GM18520 (cell line): Measurements from ENCODE around the gene ITPK1.
A peak's percentile ranks its signal among the peaks of the same experiment; 100 is the strongest.
"Not testable (repeated sequence)": the region's sequence is repeated elsewhere in the genome, so short reads cannot be mapped to it uniquely, and the experiment has no call there.

Source experiments
- ATAC-seq: cut with Tn5 transposase; IDR thresholded peaks from one replicate; pipeline ENCODE4 v1.9.1; 2021; ENCODE audit not compliant: unreplicated experiment

The ITPK1 gene

DNA sequence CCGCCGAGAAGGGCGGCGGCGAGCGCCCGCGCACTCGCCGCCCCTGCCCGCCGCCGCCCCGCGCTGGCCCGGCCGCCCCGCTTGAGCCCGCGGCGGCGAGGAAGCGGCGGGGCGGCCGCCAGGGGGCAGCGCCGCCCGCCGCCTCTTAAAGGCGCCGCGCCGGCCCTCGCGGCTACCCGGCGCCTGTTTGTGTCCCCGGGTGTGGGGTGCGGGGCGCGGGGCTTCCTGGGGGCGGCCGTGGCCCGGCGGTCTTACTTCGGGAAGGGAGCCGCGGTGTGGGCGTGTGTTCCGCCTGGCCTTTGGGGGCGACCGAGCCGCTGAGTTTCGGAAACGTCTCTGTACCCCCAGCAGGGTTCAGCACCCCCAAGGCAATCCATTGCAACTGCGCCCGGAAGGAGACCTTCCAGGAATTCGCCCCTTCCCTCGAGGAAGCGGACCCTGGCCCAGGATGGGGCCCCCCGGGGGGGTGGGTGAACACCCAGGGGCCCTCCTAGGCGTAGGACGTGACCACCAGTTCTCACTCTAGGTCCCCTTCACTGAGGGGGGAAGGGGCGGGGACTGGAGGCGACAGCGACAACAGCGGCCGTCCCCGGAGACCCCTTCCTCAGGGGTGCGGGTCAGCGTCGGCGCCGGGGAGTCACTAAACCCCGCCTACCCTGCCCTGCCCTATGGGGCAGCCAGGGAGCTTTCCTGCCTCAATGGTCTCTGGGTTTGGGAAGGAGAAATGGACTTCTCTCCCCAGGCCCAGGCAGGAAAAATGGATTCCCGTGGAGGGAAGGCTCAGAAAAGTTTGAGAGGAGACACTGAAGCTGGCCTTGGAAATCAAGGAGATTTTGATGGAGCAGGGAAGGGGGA is at the start of gene ITPK1:
ITPK1 (minus strand) TSS at position 105 of the 855 bp plus-strand sequence. CDS start 762 bp downstream, outside the sequence.
- ATAC-seq = peak; percentile 26

DNA sequence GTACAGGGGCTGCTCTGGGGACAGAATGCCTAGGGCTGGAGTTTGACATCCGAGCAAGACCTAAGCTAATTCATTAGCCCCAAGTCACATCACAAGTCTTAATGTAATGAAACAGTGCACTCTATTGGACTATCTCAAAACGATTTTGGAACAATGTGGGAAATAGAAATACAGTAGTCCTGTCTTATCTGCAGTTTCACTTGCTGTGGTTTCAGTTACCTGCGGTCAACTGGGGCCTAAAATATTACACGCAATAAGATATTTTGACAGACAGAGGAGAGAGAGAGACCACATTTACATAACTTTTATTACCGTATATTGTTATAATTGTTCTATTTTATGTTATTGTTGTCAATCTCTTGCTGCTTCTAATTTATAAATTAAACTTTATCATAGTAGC is 47.8 kb upstream of the ITPK1 start:
- ATAC-seq = no peak

DNA sequence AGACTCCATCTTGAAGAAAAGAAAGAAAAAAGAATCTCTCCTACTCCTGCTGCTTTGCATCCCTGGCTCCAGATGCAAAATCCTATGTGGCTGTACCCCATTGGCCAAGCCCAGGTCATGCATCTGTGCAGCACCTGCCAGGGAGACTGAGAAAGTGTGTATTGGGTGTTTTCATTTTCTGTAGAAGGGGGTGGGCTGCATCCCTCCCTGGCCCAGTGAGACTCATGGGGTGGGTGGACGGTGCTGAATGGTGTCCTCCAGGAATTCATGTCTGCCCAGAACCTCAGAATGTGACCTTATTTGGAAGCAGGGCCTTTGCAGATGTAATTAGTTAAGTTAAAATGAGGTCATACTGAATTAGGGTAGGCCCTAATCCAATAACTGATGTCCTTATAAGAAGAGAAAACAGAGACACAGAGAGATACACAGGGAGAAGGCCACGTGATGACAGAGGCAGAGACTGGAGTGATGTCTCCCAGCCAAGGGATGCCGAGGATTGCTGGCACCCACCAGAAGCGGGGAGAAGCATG is 45.8 kb upstream of the ITPK1 start:
- ATAC-seq = no peak

DNA sequence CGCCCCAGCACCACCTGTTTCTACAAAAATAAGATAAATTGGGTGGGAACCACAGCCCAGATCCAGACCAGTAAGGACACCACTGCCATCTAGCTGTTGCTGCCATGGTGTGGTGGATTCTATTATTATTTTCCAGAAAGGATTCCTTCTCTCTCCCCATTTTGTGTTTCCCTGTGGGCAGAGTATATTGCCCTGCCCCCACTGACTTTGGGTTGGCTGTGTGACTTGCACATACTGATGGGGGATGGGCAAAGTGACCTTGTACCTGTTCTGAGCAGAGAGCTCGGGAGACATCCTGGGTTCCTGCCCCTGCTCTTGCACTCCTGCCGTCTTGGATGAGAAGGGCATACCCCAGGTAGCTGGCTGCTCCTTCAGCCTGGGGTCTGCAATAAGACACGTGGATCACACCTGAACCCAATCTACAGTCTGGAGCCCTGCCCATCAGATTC is 44.7 kb upstream of the ITPK1 start:
- no peak for ATAC-seq

DNA sequence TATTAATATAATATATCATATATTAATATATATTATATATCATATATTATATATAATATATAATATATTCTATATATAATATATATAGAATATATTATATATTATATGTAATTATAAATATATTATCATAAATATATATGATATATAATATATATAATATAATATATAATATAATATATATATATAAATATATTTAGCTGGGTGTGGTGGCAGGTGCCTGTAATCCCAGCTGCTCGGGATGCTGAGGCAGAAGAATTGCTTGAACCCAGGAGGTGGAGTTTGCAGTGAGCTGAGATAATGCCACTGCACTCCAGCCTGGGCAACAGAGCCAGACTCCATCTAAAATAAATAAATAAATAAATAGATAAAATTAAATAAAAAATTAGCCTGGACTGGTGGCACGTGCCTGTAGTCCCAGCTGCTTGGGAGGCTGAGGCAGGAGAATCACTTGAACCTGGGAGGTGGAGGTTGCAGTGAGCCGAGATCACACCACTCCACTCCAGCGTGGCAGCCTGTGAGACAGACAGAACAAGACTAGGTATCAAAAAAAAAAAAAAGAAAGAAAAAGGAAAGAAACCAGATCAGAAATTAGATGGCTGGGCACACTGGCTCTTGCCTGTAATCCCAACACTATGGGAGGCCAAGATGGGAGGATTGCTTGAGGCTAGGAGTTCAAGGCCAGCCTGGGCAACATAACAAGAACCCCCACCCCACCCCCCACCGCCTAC is 44.1 kb upstream of the ITPK1 start:
- not testable (repeated sequence) for ATAC-seq

DNA sequence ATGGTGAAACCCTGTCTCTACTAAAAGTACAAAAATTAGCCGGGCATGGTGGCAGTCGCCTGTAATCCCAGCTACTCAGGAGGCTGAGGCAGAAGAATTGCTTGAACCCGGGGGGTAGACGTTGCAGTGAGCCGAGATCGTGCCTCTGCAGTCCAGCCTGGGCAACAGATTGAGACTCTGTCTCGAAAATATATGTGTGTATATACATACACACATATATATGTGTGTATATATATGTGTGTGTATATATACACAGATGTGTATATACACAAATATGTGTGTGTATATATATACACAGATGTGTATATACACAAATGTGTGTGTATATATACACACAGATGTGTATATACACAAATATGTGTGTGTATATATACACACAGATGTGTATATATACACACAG is 42.6 kb upstream of the ITPK1 start:
- not testable (repeated sequence) for ATAC-seq

DNA sequence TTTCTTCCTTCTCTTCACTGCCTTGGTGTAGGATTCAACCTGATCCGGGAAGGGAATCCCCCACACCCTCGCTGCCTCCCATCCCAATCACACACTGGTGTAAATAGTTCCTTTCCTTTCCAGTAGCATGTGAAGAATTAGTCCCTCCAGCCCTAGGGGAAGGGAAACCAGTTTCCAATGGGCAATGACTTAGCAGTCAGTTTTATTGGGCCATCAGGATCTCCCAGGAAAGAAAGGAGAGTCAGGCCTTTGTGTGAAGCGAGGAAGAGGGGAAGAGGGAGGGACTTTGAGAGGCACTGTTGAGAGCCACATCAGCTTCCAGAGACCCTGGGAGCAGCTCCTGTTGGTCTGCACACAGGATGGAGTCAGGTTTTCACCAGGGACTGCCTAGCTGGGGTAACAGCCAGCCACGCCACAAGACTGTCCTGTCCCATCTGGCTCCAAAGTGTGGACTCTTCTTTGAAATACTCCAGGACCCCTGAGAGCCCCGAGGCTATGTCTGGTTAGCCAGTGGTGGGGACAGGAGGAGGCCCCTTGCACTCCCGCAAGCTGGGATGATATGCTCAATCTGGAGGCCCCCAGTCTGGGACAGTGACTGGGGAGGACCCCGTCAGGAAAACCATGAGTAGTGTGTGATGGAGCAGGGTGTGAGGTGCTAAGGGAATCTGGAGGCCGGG is 41.1 kb upstream of the ITPK1 start:
- no peak for ATAC-seq

DNA sequence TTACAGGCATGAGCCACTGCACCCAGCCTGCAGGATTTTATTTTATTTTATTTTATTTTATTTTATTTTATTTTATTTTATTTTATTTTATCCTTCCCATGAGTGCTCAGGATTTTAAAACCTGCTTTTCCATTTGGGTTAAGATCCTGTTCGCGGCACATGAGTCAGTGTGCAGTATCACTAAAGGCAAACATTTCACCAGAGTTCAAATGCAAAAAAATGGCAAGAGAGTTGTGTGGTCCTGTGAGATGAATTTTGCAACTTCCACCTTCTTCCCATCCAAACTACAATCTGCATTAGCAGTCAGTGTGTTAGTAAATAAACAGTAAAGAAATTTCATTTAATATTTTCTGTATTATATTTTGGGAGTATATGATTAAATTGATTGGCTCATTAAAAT is 39.9 kb upstream of the ITPK1 start:
- ATAC-seq = no peak

DNA sequence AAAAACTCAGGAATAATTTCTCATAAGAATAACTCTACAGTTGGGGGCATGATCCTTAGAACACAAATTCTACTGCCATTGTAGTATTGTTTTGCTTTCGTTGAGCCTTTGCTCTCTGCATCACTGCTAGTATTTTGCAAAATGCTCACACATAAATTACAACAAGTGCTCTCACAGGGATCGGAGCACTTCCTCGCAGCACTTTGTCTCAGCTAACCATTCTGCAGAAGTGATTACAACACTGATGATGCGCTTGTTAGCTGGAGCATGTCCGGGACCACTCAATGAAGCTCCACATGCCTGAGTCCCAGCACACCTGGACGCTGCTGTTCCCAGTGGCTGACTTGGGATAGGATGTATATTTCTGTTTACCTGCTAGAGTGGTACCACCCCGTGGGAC is 37.4 kb upstream of the ITPK1 start:
- ATAC-seq = no peak

DNA sequence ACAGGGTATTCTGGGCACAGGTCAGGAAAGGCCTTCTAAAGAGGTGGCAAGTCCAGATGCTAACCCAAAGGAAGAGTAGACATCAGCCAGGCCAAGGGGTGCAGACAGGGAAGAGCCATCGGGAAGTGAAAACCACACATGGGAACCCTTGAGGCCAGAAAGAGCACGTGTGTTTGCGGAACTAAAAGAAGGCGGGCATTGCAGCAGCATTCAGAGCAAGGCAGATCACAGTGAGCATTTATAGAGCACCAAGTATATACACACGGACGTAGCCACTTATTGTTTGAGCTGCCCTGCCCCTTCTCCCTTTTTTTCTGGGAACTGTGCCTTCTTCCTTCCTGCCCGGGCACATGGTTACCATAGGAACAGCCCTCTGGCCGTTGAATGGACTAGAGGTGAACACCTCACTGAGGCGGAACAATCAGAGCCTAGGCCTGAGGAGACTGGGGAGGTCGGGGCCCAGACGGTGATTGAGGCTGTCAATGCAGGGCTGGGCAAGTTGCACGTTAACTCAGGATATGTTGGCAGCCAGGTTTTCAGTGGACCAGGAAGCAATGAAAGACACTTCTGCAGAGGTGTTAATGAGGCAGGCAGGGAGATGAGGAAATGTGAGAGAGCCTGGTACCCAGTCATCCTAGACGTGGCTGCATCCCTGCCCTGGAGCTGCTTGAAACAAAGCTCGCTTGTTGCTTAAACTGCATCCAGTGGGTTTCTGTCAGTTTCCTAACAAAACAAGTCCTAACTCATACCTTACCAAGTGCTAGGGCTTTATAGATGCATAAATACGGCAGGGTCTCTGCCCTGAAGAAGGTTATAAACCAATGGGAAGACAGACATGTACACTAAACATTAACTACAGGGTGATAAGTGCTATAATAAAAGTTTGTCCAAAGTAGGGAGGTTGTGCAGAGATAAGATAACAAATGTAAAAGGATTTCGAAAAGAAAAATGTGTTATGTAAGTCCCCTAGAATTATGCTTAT is 34.8 kb upstream of the ITPK1 start:
- ATAC-seq = no peak

DNA sequence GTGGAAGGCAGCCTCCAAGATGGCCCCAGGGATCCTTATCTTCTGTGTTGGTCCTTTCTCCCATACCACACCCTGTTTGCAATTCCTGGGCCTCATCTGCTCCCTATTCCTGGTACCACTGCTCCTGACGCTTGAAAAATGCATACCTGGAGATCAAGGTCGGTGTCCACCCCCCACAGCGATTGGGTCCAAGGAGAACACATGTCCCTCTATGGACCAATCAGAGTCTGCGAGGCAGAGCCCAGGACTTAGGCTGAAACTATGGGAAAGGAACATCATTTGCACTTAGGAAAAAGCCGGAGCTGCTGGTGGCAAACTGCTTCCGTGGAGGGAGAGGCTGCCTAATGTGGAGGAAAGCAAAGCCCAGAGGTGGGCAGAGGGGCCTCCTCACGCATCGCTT is 33.3 kb upstream of the ITPK1 start:
- no peak for ATAC-seq

DNA sequence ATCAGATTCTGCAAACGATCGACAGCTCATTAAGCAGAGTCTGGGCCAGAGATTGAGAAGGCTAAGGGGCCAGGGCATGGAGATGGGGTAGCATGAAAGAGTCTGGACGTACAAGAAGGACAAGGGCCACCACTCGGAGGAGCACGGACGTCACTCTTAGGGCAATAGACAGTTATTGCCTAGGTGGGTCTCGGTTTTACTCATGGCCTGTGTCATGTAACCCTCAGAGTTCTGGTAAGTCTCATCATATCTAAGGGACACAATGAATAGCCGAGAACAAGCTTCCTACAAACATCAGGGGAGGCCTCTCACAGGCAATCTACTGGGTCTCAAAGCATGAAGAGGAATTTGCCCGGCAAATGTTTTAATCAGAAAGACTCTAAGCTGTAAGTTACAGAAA is 30.4 kb upstream of the ITPK1 start:
- ATAC-seq = peak; percentile 72

DNA sequence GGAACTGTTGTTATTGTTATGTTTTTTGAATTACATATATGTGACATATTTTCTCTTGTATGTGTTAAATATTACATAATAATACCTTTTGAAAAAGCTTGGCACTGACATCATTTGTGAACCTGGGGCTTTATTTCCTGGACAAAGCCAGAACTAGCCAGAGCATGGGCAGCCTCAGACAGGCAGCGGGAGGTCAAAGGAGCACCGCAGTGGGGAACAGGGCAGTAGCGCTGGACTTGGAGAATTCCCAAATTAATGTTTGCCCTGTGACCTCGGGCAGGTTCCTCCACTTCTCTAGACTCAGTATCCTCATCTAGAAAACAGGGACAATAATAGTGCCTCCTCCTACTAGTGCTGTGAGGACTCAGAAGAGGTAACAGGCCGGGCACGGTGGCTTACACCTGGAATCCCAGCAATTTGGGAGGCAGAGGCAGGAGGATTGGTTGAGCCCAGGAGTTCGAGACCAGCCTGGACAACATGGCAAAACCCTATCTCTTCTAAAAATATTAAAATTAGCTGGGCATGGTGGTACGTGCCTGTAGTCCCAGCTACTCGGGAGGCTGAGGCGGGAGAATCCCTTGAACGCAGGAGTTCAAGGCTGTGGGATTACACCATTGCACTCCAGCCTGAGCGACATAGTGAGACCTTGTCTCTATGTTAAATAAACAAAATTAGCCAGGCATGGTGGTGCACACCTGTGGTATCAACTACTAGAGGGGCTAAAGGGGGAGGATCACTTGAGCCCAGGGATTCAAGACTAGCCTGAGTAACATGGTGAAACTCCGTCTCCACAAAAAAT is 27.3 kb upstream of the ITPK1 start:
- no peak for ATAC-seq

DNA sequence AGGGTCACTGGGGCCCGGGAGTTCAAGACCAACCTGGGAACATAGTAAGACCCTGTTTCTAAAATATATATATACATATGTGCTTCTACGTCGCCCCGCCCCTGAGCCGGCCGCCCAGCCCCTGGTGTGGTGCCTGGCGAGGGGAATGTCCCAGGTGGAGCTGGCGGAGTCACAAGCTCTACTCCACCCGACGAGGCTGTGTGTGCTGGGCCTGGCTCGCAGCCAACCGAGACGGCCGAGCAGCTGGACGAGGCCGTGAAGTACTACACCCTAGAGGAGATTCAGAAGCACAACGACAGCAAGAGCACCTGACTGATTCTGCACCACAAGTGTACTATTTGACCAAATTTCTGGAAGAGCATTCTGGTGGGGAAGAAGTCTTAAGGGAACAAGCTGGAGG is 22.1 kb upstream of the ITPK1 start:
- no peak for ATAC-seq

DNA sequence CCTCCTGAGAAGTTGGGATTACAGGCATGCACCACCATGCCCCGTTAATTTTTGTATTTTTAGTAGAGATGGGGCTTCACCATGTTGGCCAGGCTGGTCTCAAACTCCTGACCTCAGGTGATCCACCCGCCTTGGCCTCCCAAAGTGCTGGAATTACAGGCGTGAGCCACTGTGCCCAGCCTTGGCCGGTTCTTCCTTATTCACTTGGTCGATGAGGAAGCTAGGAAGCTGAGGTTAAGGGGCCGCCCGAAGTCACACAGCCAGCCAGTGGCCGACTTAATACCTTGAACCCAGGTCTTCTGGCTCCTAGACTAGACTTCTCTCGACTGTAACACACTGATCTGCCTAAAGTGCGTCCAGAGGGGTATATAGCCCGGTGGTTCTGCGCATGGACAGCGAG is 20.8 kb upstream of the ITPK1 start:
- not testable (repeated sequence) for ATAC-seq

DNA sequence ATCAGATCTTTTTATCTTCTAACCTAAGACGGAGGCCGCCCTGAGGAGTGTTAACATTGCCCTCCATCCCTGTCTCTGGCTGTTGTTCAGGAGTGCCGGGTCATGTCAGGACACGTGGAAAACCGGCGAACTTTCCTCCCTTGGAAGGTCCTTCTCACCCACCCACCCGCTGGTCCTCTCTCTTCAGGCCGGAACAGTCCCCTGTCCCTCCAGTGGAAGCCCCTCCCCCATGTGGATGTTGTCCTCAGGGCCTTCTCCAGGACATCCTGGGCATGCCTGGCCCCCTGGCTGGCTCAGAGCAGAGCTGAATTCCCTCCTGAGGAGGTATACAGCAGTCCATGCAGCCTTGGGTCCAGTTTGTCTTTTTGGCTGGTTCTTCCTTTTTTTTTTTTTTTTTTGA is 20.3 kb upstream of the ITPK1 start:
- no peak for ATAC-seq

DNA sequence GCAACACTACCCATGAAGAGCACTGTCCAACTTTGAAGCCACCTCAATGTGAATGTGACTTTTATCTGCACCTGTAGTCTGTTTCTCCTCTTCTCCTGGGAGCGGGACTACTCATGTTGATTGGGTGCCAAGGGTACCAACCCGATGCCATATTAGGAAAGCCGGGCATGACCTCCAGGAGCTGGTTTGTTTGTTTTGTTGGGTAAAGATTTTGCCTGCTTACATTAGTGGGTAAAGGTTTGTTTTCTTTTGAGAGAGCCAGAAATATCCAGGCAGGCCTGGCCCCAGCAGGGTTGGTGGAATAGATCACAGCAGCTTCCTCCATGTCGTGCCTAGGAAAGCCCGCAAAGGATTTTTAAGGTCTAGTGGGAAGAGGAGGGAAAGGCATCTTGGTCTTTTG is 19.7 kb upstream of the ITPK1 start:
- ATAC-seq = no peak

DNA sequence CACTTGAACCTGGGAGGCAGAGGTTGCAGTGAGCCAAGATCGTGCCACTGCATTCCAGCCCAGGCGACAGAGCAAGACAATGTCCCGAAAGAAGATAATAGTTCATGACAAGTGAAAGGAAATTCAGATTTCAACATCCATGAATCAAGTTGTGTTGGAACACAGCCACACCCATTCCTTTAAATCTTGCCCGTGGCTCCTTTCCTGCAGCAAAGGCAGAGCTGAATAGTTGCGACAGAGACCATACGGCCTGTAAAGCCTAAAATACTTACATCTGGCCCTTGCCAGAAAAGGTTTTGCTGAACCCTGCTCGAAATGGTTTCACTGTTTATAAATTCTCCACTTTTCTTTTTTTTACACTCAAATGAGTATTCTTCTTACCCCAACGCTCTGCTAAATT is 17.7 kb upstream of the ITPK1 start:
- no peak for ATAC-seq

DNA sequence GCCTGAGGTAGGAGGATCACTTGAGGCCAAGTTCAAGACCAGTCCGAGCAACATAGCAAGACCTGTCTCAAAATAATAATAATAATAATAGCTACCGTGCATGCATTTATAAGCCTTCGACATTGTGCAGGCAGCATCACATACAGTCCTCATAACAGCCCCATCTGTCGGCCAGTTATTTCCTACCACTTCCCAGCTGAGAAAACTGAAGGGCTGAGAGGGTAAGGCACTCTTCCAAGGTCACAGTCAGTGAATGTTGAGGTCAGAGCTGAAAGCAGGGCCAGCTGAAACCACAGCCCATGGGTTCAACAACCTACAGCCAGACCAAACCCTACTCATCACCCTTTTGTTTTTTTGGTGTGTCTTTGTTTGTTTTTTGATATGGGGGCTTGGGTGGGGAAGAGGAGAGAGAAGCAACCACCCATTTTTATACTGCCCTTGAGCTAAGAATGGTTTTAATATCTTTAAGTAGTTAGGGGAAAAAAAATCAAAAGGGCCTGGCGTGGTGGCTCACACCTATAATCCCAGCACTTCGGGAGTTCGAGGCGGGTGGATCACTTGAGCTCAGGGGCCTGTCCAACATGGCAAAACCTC is 16.8 kb upstream of the ITPK1 start:
- no peak for ATAC-seq
